ENCODE measurements around the gene PDE8B. TPM values are rescaled to one million over a fixed set of nuclear protein-coding genes. Genes with fewer than 3 reads are reported as not detected.

The PDE8B gene
- total and polyA plus RNA-seq, 2 experiments from 2014 or later: 0.45 to 0.91 TPM

DNA sequence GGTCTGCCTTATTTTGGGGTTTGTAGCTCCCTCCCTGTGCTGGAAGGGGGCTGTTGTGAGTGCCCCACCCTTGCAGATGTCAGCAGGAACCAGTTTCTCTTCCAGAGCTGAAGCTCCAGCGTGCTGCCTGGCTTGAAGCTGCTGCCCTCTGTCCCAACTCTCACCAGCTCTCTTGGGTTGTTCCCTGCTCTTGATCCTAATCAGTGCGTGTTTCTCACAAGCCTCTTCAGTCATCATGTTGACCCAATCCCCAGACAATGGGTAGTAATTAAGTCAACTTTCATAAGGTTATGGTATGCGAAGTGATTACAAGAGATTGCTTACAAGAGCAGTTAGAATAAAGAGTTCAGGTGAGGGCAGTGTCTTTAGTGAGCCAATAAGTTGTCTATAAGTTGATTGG, 57.0 kb downstream of the PDE8B start:
- ATAC-seq: no peak
- no peaks in the 10 kb centered on the region for H3K27me3 ChIP-seq (ENCODE audit: insufficient read depth)
- Mint-ChIP-seq H3K27ac (no peak overlapping the region), H3K36me3 (ENCODE audit: low read depth) (no peaks in the 10 kb centered on the region), H3K4me3 (no peak overlapping the region), H3K27me3 (ENCODE audit: insufficient read depth, low read depth, poor library complexity) (peaks cover 2% of the 10 kb centered on the region), H3K4me1 (no peaks in the 10 kb centered on the region), H3K9me3 (no peaks in the 10 kb centered on the region; the same call in 2 of the 3 replicates)
- H3K27ac ChIP-seq (ENCODE audit: low read depth): no peak overlapping the region
- H3K9me2 ChIP-seq (ENCODE audit: insufficient read depth): 0 out of 2 replicates have a peak, but pooled peaks cover 5% of the 10 kb centered on the region
- no peak overlapping the region for H3K4me2 ChIP-seq
- H4K20me1 ChIP-seq (replicated peaks; ENCODE audit: insufficient read depth): no peaks in the 10 kb centered on the region
- DNase-seq (ENCODE audit: low spot score): no peak
- no peaks in the 10 kb centered on the region for H3F3A ChIP-seq (replicated peaks; ENCODE audit: low read depth)
- H3K4me1 ChIP-seq (ENCODE audit: insufficient read depth): no peaks in the 10 kb centered on the region
- no peaks in the 10 kb centered on the region for H3K36me3 ChIP-seq (ENCODE audit: insufficient read depth)
- no peak overlapping the region for H2AFZ ChIP-seq
- no peak for TF ChIP-seq CREB1 (CRISPR knock-in tag; IDR thresholded peaks at IDR 0.05; ENCODE audit: low read depth)
- TF ChIP-seq, protein P1, sequence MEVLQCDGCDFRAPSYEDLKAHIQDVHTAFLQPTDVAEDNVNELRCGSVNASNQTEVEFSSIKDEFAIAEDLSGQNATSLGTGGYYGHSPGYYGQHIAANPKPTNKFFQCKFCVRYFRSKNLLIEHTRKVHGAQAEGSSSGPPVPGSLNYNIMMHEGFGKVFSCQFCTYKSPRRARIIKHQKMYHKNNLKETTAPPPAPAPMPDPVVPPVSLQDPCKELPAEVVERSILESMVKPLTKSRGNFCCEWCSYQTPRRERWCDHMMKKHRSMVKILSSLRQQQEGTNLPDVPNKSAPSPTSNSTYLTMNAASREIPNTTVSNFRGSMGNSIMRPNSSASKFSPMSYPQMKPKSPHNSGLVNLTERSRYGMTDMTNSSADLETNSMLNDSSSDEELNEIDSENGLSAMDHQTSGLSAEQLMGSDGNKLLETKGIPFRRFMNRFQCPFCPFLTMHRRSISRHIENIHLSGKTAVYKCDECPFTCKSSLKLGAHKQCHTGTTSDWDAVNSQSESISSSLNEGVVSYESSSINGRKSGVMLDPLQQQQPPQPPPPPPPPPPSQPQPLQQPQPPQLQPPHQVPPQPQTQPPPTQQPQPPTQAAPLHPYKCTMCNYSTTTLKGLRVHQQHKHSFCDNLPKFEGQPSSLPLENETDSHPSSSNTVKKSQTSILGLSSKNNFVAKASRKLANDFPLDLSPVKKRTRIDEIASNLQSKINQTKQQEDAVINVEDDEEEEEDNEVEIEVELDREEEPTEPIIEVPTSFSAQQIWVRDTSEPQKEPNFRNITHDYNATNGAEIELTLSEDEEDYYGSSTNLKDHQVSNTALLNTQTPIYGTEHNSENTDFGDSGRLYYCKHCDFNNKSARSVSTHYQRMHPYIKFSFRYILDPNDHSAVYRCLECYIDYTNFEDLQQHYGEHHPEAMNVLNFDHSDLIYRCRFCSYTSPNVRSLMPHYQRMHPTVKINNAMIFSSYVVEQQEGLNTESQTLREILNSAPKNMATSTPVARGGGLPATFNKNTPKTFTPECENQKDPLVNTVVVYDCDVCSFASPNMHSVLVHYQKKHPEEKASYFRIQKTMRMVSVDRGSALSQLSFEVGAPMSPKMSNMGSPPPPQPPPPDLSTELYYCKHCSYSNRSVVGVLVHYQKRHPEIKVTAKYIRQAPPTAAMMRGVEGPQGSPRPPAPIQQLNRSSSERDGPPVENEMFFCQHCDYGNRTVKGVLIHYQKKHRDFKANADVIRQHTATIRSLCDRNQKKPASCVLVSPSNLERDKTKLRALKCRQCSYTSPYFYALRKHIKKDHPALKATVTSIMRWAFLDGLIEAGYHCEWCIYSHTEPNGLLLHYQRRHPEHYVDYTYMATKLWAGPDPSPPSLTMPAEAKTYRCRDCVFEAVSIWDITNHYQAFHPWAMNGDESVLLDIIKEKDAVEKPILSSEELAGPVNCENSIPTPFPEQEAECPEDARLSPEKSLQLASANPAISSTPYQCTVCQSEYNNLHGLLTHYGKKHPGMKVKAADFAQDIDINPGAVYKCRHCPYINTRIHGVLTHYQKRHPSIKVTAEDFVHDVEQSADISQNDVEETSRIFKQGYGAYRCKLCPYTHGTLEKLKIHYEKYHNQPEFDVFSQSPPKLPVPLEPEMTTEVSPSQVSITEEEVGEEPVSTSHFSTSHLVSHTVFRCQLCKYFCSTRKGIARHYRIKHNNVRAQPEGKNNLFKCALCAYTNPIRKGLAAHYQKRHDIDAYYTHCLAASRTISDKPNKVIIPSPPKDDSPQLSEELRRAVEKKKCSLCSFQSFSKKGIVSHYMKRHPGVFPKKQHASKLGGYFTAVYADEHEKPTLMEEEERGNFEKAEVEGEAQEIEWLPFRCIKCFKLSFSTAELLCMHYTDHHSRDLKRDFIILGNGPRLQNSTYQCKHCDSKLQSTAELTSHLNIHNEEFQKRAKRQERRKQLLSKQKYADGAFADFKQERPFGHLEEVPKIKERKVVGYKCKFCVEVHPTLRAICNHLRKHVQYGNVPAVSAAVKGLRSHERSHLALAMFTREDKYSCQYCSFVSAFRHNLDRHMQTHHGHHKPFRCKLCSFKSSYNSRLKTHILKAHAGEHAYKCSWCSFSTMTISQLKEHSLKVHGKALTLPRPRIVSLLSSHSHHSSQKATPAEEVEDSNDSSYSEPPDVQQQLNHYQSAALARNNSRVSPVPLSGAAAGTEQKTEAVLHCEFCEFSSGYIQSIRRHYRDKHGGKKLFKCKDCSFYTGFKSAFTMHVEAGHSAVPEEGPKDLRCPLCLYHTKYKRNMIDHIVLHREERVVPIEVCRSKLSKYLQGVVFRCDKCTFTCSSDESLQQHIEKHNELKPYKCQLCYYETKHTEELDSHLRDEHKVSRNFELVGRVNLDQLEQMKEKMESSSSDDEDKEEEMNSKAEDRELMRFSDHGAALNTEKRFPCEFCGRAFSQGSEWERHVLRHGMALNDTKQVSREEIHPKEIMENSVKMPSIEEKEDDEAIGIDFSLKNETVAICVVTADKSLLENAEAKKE (CRISPR knock-in tag; IDR thresholded peaks at IDR 0.05): no peak
- no peak for TF ChIP-seq EZH2phosphoT487 (IDR thresholded peaks at IDR 0.05; ENCODE audit: unreplicated experiment)
- no peak for TF ChIP-seq ZNF114 (CRISPR knock-in tag; IDR thresholded peaks at IDR 0.05)
- TF ChIP-seq, protein P2, sequence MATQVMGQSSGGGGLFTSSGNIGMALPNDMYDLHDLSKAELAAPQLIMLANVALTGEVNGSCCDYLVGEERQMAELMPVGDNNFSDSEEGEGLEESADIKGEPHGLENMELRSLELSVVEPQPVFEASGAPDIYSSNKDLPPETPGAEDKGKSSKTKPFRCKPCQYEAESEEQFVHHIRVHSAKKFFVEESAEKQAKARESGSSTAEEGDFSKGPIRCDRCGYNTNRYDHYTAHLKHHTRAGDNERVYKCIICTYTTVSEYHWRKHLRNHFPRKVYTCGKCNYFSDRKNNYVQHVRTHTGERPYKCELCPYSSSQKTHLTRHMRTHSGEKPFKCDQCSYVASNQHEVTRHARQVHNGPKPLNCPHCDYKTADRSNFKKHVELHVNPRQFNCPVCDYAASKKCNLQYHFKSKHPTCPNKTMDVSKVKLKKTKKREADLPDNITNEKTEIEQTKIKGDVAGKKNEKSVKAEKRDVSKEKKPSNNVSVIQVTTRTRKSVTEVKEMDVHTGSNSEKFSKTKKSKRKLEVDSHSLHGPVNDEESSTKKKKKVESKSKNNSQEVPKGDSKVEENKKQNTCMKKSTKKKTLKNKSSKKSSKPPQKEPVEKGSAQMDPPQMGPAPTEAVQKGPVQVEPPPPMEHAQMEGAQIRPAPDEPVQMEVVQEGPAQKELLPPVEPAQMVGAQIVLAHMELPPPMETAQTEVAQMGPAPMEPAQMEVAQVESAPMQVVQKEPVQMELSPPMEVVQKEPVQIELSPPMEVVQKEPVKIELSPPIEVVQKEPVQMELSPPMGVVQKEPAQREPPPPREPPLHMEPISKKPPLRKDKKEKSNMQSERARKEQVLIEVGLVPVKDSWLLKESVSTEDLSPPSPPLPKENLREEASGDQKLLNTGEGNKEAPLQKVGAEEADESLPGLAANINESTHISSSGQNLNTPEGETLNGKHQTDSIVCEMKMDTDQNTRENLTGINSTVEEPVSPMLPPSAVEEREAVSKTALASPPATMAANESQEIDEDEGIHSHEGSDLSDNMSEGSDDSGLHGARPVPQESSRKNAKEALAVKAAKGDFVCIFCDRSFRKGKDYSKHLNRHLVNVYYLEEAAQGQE (IDR thresholded peaks at IDR 0.05; ENCODE audit: unreplicated experiment): no peak
- TF ChIP-seq EZH2 (IDR thresholded peaks at IDR 0.05; ENCODE audit: low read depth, unreplicated experiment): no peak
- TF ChIP-seq, protein P3, sequence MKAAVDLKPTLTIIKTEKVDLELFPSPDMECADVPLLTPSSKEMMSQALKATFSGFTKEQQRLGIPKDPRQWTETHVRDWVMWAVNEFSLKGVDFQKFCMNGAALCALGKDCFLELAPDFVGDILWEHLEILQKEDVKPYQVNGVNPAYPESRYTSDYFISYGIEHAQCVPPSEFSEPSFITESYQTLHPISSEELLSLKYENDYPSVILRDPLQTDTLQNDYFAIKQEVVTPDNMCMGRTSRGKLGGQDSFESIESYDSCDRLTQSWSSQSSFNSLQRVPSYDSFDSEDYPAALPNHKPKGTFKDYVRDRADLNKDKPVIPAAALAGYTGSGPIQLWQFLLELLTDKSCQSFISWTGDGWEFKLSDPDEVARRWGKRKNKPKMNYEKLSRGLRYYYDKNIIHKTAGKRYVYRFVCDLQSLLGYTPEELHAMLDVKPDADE (IDR thresholded peaks at IDR 0.05): no peak
- TF ChIP-seq POLR2AphosphoS5 (IDR thresholded peaks at IDR 0.05; ENCODE audit: low read depth): no peak
- no peaks in the 10 kb centered on the region for H3K79me2 ChIP-seq (replicated peaks; ENCODE audit: insufficient read depth)
- no peak overlapping the region for H3K4me3 ChIP-seq

All from GM23338 (cell line).